GM12878 (cell line): Measurements from ENCODE around the gene MEN1. TPM values are rescaled to one million over a fixed set of nuclear protein-coding genes. Genes with fewer than 3 reads are reported as not detected.

Experiments used
- ASH2L ChIP-seq: fragments of 300-600, 200-600 bp; sonication (generic); IDR thresholded peaks from 2 replicates; pipeline ENCODE4 v1.6.1; 2017; ENCODE audit warnings: low read depth, mild to moderate bottlenecking, borderline replicate concordance
- BACH1 ChIP-seq: fragments of 450-650 bp; IDR thresholded peaks from 2 replicates; pipeline ENCODE4 v1.6.1; 2017; ENCODE audit warnings: mild to moderate bottlenecking, borderline replicate concordance
- NFXL1 ChIP-seq: fragments of 450-650 bp; IDR thresholded peaks from 2 replicates; pipeline ENCODE4 v1.6.1; 2017; ENCODE audit warnings: antibody characterized with exemption, mild to moderate bottlenecking, borderline replicate concordance
- POLR2AphosphoS5 ChIP-seq: IDR thresholded peaks from 2 replicates; pipeline ENCODE4 v1.6.1; 2011; ENCODE audit warnings: mild to moderate bottlenecking, low read length, inconsistent platforms
- RAD21 ChIP-seq: IDR thresholded peaks from 2 replicates; pipeline ENCODE4 v1.6.1; 2011; ENCODE audit warnings: mild to moderate bottlenecking, low read depth, low read length, moderate library complexity; ENCODE audit not compliant: insufficient read depth
- RB1 ChIP-seq: fragments of 450-650 bp; formaldehyde crosslinking; IDR thresholded peaks from 2 replicates; pipeline ENCODE4 v1.6.1; 2017; ENCODE audit warnings: mild to moderate bottlenecking, borderline replicate concordance
- TCF12 ChIP-seq: IDR thresholded peaks from 2 replicates; pipeline ENCODE4 v1.6.1; 2011; ENCODE audit warnings: low read depth, mild to moderate bottlenecking, low read length
- polyA plus RNA-seq, 11 experiments: library from polyadenylated mRNA; depleted of rRNA in 4 of 11; unstranded in 6 of 11; stranded (reverse) in 5 of 11; fragments of >200 nt; fragmentation: Nextera tagmentation in 4 of 11; fragmentation: Illumina TruSeq in 1 of 11; extraction: Ambion mirVana in 4 of 11; extraction: Trizol in 1 of 11; gene quantifications; 1 replicate in 1 of 11; 2 replicates in 10 of 11; pipeline versions ENCODE4 v1.2.1 to v1.2.3, GENCODE V29; 2011 to 2016; ENCODE audit warnings: inconsistent platforms in 2 of 11, missing spikeins in 2 of 11, low read depth in 1 of 11
- total RNA-seq, 4 experiments: library from RNA; depleted of rRNA in 3 of 4; stranded (reverse); fragments of >200 nt in 3 of 4; fragmentation: Illumina TruSeq in 1 of 4; extraction: Trizol in 1 of 4; gene quantifications; 2 replicates each; pipeline versions ENCODE4 v1.2.1 to v1.2.3, GENCODE V29; 2013 to 2021
- TF ChIP-seq, protein P1 (sequence below): fragments of 450-650 bp; IDR thresholded peaks from 2 replicates; pipeline ENCODE4 v1.6.1; 2017; ENCODE audit warnings: mild to moderate bottlenecking
- TF ChIP-seq, protein P2 (sequence below): fragments of 450-650 bp; IDR thresholded peaks from 2 replicates; pipeline ENCODE4 v1.6.1; 2016; ENCODE audit warnings: mild to moderate bottlenecking
- TF ChIP-seq, protein P3 (sequence below): fragments of 450-650 bp; formaldehyde crosslinking; IDR thresholded peaks from 2 replicates; pipeline ENCODE4 v1.5.0; 2022; ENCODE audit warnings: mild to moderate bottlenecking, missing genetic modification characterization
- TF ChIP-seq, protein P4 (sequence below): IDR thresholded peaks from 2 replicates; pipeline ENCODE4 v1.6.1; 2011; ENCODE audit warnings: borderline replicate concordance, low read depth, mild to moderate bottlenecking, moderate library complexity, low read length; ENCODE audit not compliant: insufficient read depth, poor library complexity, severe bottlenecking
- TF ChIP-seq, protein P5 (sequence below): fragments of 450-650 bp; IDR thresholded peaks from 2 replicates; pipeline ENCODE4 v1.6.1; 2017; ENCODE audit warnings: antibody characterized with exemption, mild to moderate bottlenecking, moderate library complexity
- TF ChIP-seq, protein P6 (sequence below): fragments of 450-650 bp; IDR thresholded peaks from 2 replicates; pipeline ENCODE4 v1.6.1; 2017; ENCODE audit warnings: mild to moderate bottlenecking, low read depth, inconsistent platforms; ENCODE audit not compliant: poor library complexity, severe bottlenecking

MEN1 gene
- total and polyA plus RNA-seq, 10 of the 15 experiments (the other 5 are each of a cell fraction or from before 2014, with no cell fraction given), result 2.5 to 39.7 (median 20.7) TPM

DNA sequence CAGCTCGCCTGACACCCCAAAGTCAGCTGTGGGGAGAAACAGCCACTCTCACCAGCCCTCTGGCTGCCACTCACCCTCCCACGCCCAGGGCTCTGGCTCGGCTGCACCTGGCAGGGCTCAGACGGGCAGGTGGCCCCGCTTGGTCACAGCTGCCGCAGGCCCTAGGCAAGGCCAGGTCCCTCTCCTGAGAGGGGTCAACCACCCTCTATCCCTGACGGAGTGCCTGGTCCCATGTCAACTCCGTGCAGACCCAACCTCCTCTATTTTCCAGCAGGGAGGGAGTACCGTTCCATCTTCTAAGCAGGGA, 9.2 kb downstream of the MEN1 start (continued):
- TF ChIP-seq, protein P1, sequence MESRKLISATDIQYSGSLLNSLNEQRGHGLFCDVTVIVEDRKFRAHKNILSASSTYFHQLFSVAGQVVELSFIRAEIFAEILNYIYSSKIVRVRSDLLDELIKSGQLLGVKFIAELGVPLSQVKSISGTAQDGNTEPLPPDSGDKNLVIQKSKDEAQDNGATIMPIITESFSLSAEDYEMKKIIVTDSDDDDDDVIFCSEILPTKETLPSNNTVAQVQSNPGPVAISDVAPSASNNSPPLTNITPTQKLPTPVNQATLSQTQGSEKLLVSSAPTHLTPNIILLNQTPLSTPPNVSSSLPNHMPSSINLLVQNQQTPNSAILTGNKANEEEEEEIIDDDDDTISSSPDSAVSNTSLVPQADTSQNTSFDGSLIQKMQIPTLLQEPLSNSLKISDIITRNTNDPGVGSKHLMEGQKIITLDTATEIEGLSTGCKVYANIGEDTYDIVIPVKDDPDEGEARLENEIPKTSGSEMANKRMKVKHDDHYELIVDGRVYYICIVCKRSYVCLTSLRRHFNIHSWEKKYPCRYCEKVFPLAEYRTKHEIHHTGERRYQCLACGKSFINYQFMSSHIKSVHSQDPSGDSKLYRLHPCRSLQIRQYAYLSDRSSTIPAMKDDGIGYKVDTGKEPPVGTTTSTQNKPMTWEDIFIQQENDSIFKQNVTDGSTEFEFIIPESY, result no peak
- TF ChIP-seq, protein P2, sequence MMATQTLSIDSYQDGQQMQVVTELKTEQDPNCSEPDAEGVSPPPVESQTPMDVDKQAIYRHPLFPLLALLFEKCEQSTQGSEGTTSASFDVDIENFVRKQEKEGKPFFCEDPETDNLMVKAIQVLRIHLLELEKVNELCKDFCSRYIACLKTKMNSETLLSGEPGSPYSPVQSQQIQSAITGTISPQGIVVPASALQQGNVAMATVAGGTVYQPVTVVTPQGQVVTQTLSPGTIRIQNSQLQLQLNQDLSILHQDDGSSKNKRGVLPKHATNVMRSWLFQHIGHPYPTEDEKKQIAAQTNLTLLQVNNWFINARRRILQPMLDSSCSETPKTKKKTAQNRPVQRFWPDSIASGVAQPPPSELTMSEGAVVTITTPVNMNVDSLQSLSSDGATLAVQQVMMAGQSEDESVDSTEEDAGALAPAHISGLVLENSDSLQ, result peak; percentile 93
- TF ChIP-seq NFXL1 (no peak), RAD21 (no peak), RB1 (no peak), BACH1 (no peak), ASH2L (no peak), TCF12 (peak; percentile 90; the same call in 1 of the 2 replicates), POLR2AphosphoS5 (0 out of 2 replicates have a peak, but pooled peaks have one; percentile 22)
- TF ChIP-seq, protein P3, sequence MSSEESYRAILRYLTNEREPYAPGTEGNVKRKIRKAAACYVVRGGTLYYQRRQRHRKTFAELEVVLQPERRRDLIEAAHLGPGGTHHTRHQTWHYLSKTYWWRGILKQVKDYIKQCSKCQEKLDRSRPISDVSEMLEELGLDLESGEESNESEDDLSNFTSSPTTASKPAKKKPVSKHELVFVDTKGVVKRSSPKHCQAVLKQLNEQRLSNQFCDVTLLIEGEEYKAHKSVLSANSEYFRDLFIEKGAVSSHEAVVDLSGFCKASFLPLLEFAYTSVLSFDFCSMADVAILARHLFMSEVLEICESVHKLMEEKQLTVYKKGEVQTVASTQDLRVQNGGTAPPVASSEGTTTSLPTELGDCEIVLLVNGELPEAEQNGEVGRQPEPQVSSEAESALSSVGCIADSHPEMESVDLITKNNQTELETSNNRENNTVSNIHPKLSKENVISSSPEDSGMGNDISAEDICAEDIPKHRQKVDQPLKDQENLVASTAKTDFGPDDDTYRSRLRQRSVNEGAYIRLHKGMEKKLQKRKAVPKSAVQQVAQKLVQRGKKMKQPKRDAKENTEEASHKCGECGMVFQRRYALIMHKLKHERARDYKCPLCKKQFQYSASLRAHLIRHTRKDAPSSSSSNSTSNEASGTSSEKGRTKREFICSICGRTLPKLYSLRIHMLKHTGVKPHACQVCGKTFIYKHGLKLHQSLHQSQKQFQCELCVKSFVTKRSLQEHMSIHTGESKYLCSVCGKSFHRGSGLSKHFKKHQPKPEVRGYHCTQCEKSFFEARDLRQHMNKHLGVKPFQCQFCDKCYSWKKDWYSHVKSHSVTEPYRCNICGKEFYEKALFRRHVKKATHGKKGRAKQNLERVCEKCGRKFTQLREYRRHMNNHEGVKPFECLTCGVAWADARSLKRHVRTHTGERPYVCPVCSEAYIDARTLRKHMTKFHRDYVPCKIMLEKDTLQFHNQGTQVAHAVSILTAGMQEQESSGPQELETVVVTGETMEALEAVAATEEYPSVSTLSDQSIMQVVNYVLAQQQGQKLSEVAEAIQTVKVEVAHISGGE (CRISPR knock-in tag), result no peak
- TF ChIP-seq, protein P4, sequence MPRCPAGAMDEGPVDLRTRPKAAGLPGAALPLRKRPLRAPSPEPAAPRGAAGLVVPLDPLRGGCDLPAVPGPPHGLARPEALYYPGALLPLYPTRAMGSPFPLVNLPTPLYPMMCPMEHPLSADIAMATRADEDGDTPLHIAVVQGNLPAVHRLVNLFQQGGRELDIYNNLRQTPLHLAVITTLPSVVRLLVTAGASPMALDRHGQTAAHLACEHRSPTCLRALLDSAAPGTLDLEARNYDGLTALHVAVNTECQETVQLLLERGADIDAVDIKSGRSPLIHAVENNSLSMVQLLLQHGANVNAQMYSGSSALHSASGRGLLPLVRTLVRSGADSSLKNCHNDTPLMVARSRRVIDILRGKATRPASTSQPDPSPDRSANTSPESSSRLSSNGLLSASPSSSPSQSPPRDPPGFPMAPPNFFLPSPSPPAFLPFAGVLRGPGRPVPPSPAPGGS, result no peak
- TF ChIP-seq, protein P5, sequence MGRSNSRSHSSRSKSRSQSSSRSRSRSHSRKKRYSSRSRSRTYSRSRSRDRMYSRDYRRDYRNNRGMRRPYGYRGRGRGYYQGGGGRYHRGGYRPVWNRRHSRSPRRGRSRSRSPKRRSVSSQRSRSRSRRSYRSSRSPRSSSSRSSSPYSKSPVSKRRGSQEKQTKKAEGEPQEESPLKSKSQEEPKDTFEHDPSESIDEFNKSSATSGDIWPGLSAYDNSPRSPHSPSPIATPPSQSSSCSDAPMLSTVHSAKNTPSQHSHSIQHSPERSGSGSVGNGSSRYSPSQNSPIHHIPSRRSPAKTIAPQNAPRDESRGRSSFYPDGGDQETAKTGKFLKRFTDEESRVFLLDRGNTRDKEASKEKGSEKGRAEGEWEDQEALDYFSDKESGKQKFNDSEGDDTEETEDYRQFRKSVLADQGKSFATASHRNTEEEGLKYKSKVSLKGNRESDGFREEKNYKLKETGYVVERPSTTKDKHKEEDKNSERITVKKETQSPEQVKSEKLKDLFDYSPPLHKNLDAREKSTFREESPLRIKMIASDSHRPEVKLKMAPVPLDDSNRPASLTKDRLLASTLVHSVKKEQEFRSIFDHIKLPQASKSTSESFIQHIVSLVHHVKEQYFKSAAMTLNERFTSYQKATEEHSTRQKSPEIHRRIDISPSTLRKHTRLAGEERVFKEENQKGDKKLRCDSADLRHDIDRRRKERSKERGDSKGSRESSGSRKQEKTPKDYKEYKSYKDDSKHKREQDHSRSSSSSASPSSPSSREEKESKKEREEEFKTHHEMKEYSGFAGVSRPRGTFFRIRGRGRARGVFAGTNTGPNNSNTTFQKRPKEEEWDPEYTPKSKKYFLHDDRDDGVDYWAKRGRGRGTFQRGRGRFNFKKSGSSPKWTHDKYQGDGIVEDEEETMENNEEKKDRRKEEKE, result no peak
- TF ChIP-seq, protein P6, sequence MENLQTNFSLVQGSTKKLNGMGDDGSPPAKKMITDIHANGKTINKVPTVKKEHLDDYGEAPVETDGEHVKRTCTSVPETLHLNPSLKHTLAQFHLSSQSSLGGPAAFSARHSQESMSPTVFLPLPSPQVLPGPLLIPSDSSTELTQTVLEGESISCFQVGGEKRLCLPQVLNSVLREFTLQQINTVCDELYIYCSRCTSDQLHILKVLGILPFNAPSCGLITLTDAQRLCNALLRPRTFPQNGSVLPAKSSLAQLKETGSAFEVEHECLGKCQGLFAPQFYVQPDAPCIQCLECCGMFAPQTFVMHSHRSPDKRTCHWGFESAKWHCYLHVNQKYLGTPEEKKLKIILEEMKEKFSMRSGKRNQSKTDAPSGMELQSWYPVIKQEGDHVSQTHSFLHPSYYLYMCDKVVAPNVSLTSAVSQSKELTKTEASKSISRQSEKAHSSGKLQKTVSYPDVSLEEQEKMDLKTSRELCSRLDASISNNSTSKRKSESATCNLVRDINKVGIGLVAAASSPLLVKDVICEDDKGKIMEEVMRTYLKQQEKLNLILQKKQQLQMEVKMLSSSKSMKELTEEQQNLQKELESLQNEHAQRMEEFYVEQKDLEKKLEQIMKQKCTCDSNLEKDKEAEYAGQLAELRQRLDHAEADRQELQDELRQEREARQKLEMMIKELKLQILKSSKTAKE, result no peak
